Measurements from ENCODE around the gene PRCP.
"Not testable (repeated sequence)": the region's sequence is repeated elsewhere in the genome, so short reads cannot be mapped to it uniquely, and the experiment has no call there.

Gene PRCP

GRCh38 chr11:82924522-82925224 is 24.4 kb upstream of the PRCP start:
- no peak overlapping the region for H3K4me3 ChIP-seq (ENCODE audit: low read depth, low read length)
- no peak for TF ChIP-seq CTCF (conservative IDR thresholded peaks at IDR 0.05; ENCODE audit: low read depth, low read length)
- no peak for DNase-seq (ENCODE audit: low read depth)

- DNase-seq (ENCODE audit: low read depth) = peak; percentile 5
- H3K4me3 ChIP-seq (ENCODE audit: low read depth, low read length) = not testable (repeated sequence)
Measured at GRCh38 chr11:82922396-82923173, 22.4 kb upstream of the PRCP start.

GRCh38 chr11:82920227-82920626 is 20.0 kb upstream of the PRCP start:
- H3K4me3 ChIP-seq (ENCODE audit: low read depth, low read length); DNase-seq (ENCODE audit: low read depth): not testable (repeated sequence)

- not testable (repeated sequence) for H3K4me3 ChIP-seq (ENCODE audit: low read depth, low read length); DNase-seq (ENCODE audit: low read depth)
Measured at GRCh38 chr11:82919786-82920185, 19.6 kb upstream of the PRCP start.

- TF ChIP-seq CTCF (conservative IDR thresholded peaks at IDR 0.05; ENCODE audit: low read depth, low read length) = no peak
- peak; percentile 4 for DNase-seq (ENCODE audit: low read depth)
- H3K4me3 ChIP-seq (ENCODE audit: low read depth, low read length) = no peak overlapping the region
Measured at GRCh38 chr11:82909015-82909640, 8.9 kb upstream of the PRCP start.

- no peak for TF ChIP-seq CTCF (conservative IDR thresholded peaks at IDR 0.05; ENCODE audit: low read depth, low read length)
- DNase-seq (ENCODE audit: low read depth) = no peak
- H3K4me3 ChIP-seq (ENCODE audit: low read depth, low read length) = no peak overlapping the region
Measured at GRCh38 chr11:82908311-82908710, 8.1 kb upstream of the PRCP start.

GRCh38 chr11:82907371-82907770 is 7.1 kb upstream of the PRCP start:
- H3K4me3 ChIP-seq (ENCODE audit: low read depth, low read length) = no peak overlapping the region
- TF ChIP-seq CTCF (conservative IDR thresholded peaks at IDR 0.05; ENCODE audit: low read depth, low read length) = no peak
- no peak for DNase-seq (ENCODE audit: low read depth)

- peak overlapping the region; percentile 45 for H3K4me3 ChIP-seq (ENCODE audit: low read depth, low read length)
- DNase-seq (ENCODE audit: low read depth) = peak; percentile 25
- TF ChIP-seq CTCF (conservative IDR thresholded peaks at IDR 0.05; ENCODE audit: low read depth, low read length) = no peak
Measured at GRCh38 chr11:82906931-82907330, 6.7 kb upstream of the PRCP start.

Measured in choroid plexus epithelial cell (primary cell).